CD14-positive monocyte (primary cell): ENCODE data around the gene GLG1. TPM values are rescaled to one million over a fixed set of nuclear protein-coding genes. Genes with fewer than 3 reads are reported as not detected.
"Not testable (repeated sequence)": the region's sequence is repeated elsewhere in the genome, so short reads cannot be mapped to it uniquely, and the experiment has no call there.

Experiments used
- DNase-seq, 3 donors: peaks; one replicate each; pipeline ENCODE4 v3.0.0-alpha.2; 2011 to 2022
- H2AFZ ChIP-seq: 2 replicates; pipeline ENCODE4 v1.6.0; 2012; ENCODE audit warnings: mild to moderate bottlenecking, low read depth, low read length, inconsistent platforms; ENCODE audit not compliant: insufficient read depth, poor library complexity, severe bottlenecking
- H3K27ac ChIP-seq, 2 donors: 1 replicate in 1 of 2; 2 replicates in 1 of 2; pipeline ENCODE4 v1.5.1; 2012 to 2013; ENCODE audit warnings: low read length in 2 of 2, control low read depth in 1 of 2, inconsistent platforms in 1 of 2, low read depth in 1 of 2, mild to moderate bottlenecking in 1 of 2
- H3K27me3 ChIP-seq, 2 donors: one replicate each; pipeline versions ENCODE4 v1.6.0 to v1.6.1; 2011 to 2013; ENCODE audit warnings: low read length in 2 of 2; ENCODE audit not compliant: control insufficient read depth in 2 of 2, insufficient read depth in 2 of 2
- H3K36me3 ChIP-seq, 2 donors: replicated peaks in 1 of 2; 1 replicate in 1 of 2; 2 replicates in 1 of 2; pipeline versions ENCODE4 v1.5.1 to v1.6.1; 2012 to 2013; ENCODE audit warnings: low read length in 2 of 2, control low read depth in 1 of 2, inconsistent platforms in 1 of 2, mild to moderate bottlenecking in 1 of 2; ENCODE audit not compliant: insufficient read depth in 2 of 2, control insufficient read depth in 1 of 2
- H3K4me1 ChIP-seq, 2 donors: 1 replicate in 1 of 2; 2 replicates in 1 of 2; pipeline versions ENCODE4 v1.5.1 to v1.6.1; 2012 to 2013; ENCODE audit warnings: low read length in 2 of 2, control low read depth in 1 of 2, inconsistent platforms in 1 of 2, mild to moderate bottlenecking in 1 of 2, moderate library complexity in 1 of 2; ENCODE audit not compliant: insufficient read depth in 2 of 2, control insufficient read depth in 1 of 2
- H3K4me2 ChIP-seq: replicated peaks from 2 replicates; pipeline ENCODE3; 2012; ENCODE audit warnings: low read length, moderate library complexity, mild to moderate bottlenecking; ENCODE audit not compliant: poor library complexity, severe bottlenecking; ENCODE audit errors: extremely low read depth
- H3K4me3 ChIP-seq, 3 experiments: fragments of 200-600 bp in 1 of 3; sonication (generic) in 1 of 3; replicated peaks in 1 of 3; 1 replicate in 2 of 3; 2 replicates in 1 of 3; pipeline ENCODE4 v1.5.1; 2011 to 2013; ENCODE audit warnings: low read length in 3 of 3, mild to moderate bottlenecking in 3 of 3, control low read depth in 2 of 3, low read depth in 2 of 3, inconsistent platforms in 1 of 3, moderate library complexity in 1 of 3
- H3K79me2 ChIP-seq: 2 replicates; pipeline ENCODE4 v1.6.0; 2012; ENCODE audit warnings: mild to moderate bottlenecking, control low read depth, inconsistent platforms, low read length, moderate library complexity; ENCODE audit not compliant: insufficient read depth
- H3K9ac ChIP-seq: 2 replicates; pipeline ENCODE4 v1.6.0; 2017; ENCODE audit warnings: low read length, mild to moderate bottlenecking; ENCODE audit not compliant: insufficient read depth, poor library complexity, severe bottlenecking
- H3K9me3 ChIP-seq, 2 donors: replicated peaks in 1 of 2; 1 replicate in 1 of 2; 2 replicates in 1 of 2; pipeline versions ENCODE4 v1.5.1 to v1.6.1; 2012 to 2013; ENCODE audit warnings: low read length in 2 of 2, control low read depth in 1 of 2; ENCODE audit not compliant: control insufficient read depth in 1 of 2, insufficient read depth in 1 of 2
- H4K20me1 ChIP-seq: 2 replicates; pipeline ENCODE4 v1.6.0; 2012; ENCODE audit warnings: mild to moderate bottlenecking, low read length, control low read depth, moderate library complexity; ENCODE audit not compliant: insufficient read depth
- H3K27ac Mint-ChIP-seq, 7 donors: one replicate each; pipeline ENCODE4 v1.8.0; 2020; ENCODE audit warnings: mild to moderate bottlenecking in 7 of 7, mixed read lengths in 7 of 7, moderate library complexity in 6 of 7, inconsistent platforms in 2 of 7
- H3K27me3 Mint-ChIP-seq, 3 donors: one replicate each; pipeline ENCODE4 v1.8.0; 2021 to 2022; ENCODE audit warnings: low read depth in 3 of 3, mild to moderate bottlenecking in 3 of 3, mixed read lengths in 3 of 3, moderate library complexity in 3 of 3, inconsistent platforms in 1 of 3
- H3K36me3 Mint-ChIP-seq, 2 donors: one replicate each; pipeline ENCODE4 v1.8.0; 2020; ENCODE audit warnings: mixed read lengths in 2 of 2, inconsistent platforms in 1 of 2, mild to moderate bottlenecking in 1 of 2
- H3K4me1 Mint-ChIP-seq: one replicate; pipeline ENCODE4 v1.8.0; 2020; ENCODE audit warnings: mild to moderate bottlenecking, mixed read lengths
- H3K4me3 Mint-ChIP-seq, 2 donors: one replicate each; pipeline ENCODE4 v1.8.0; 2020; ENCODE audit warnings: mild to moderate bottlenecking in 2 of 2, mixed read lengths in 2 of 2, moderate library complexity in 1 of 2
- H3K9me3 Mint-ChIP-seq, 7 donors: one replicate each; pipeline ENCODE4 v1.8.0; 2020 to 2022; ENCODE audit warnings: mixed read lengths in 7 of 7, mild to moderate bottlenecking in 6 of 7, moderate library complexity in 6 of 7, inconsistent platforms in 2 of 7
- WGBS: methylation state at CpG from one replicate; pipeline ENCODE4 v1.1.5; 2013; ENCODE audit warnings: missing lambda C conversion rate; ENCODE audit not compliant: insufficient coverage; 5-methylcytosine and 5-hydroxymethylcytosine counted together
- intact Hi-C, 2 donors: fragments of 100-400 bp; cut with micrococcal nuclease; formaldehyde crosslinking; loops; one replicate each; pipeline versions ENCODE4 v1.15.0 to v1.15.1; 2023
- polyA plus RNA-seq, 3 donors: library from polyadenylated mRNA; depleted of rRNA in 1 of 3; unstranded in 2 of 3; stranded (reverse) in 1 of 3; fragments of 300-500 nt in 2 of 3; fragments of >200 nt in 1 of 3; fragmentation: Illumina TruSeq in 2 of 3; gene quantifications; 1 replicate in 2 of 3; 2 replicates in 1 of 3; pipeline ENCODE4 v1.2.3, GENCODE V29; 2012 to 2021

The GLG1 gene
- polyA plus RNA-seq, 3 donors: 40.3 to 69.1 (median 51.1) TPM

DNA sequence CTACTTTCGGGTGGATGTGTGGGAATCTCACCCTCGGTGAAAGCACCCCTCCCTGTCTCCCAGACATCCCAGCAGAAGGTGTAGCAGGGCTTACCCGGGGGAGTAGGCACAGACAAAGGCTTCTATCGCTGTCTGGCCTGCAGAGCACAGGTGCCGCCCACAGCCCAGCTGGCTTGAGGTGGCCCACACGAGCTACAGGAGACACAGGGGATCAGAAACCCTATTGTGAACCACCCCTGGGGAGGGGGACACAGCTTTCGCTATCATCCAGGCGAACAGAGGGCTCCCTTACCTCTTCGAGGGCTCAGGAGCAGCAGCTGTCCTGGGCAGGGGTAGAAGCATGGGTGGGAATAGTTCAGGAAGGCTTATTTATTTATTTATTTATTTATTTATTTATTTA, 193.4 kb downstream of the GLG1 start:
- H3K9ac ChIP-seq, H3K36me3 ChIP-seq, H3K4me3 ChIP-seq, H3K4me1 Mint-ChIP-seq, H3K27me3 Mint-ChIP-seq, H3K9me3 Mint-ChIP-seq, H2AFZ ChIP-seq, H4K20me1 ChIP-seq, H3K4me2 ChIP-seq, H3K36me3 Mint-ChIP-seq, H3K27me3 ChIP-seq, H3K9me3 ChIP-seq, DNase-seq, H3K4me1 ChIP-seq, H3K27ac ChIP-seq, H3K79me2 ChIP-seq, H3K27ac Mint-ChIP-seq, H3K4me3 Mint-ChIP-seq, intact Hi-C loops: not testable (repeated sequence)
- no CpG with 5 or more reads among the region's 9 CpGs for WGBS

DNA sequence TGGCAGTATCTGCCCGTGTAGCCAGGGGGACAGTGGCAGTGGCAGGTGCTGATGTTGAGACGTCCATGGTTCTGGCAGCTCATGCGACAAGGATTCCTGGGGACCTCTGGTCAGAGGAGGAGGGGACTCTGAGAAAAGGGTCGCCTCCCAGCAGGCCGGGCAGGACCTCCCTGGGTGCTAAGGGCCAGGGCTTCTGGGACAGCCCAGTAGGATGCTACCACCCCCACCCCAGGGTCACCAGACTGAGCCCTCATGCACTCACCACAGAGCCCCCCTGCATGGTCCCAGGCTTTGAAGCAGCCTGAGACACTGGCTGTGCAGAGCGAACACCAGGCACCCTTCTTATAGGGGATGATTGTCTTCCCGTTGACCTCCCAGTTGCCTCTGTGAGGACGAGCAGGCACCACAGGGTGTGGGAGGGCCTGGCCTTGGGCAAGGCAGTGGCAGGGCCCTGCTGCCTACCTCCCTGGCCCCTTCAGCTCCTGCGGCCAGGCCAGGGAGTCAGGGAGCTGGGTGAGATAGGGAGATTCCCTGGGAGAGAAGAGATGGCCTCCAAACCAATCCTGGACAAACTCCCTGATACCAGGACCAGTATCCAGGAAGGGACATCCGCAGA, 194.0 kb downstream of the GLG1 start:
- H4K20me1 ChIP-seq, H3K4me3 ChIP-seq, H3K27me3 ChIP-seq, H3K27me3 Mint-ChIP-seq, H3K79me2 ChIP-seq, H3K36me3 Mint-ChIP-seq, H3K4me2 ChIP-seq, H3K9me3 Mint-ChIP-seq, H3K27ac ChIP-seq, H3K27ac Mint-ChIP-seq, H3K9me3 ChIP-seq, H3K4me1 ChIP-seq, H3K9ac ChIP-seq, H3K4me3 Mint-ChIP-seq, H2AFZ ChIP-seq, DNase-seq, H3K36me3 ChIP-seq, H3K4me1 Mint-ChIP-seq, intact Hi-C loops: not testable (repeated sequence)
- WGBS: 100% methylated on average over 1 of the region's 10 CpGs

DNA sequence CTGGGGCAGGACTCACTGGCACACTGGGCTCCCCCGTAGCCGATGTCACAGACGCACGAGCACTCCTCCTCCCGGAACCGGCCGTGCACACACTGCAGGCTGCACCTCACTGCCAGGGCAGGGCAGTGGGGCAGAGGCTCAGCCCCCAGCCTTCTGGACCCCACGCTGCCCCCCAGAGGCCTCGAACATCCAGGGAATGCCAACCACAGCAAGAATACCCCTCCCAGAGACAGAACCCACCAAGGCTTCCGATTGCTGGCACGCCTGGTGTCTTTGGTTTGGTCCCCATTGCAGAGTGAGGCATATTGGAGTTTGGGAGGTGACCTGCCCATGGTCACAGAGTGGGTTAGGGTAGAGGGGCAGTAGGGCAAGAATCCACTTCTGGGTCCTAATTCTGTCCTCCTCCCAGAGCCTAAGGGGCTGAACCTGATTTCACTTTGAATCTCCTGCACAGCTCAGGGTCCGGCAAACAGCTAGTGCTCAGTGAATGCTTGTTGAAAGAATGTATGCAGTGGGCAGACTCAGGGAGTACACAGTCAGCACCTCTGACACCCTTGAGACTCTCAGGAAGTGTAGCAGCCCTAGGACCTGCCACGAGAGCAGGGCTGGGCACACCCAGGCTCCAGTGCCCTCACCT, 194.7 kb downstream of the GLG1 start:
- H3K4me1 Mint-ChIP-seq: not testable (repeated sequence)
- WGBS: no CpG with 5 or more reads among the region's 13 CpGs

DNA sequence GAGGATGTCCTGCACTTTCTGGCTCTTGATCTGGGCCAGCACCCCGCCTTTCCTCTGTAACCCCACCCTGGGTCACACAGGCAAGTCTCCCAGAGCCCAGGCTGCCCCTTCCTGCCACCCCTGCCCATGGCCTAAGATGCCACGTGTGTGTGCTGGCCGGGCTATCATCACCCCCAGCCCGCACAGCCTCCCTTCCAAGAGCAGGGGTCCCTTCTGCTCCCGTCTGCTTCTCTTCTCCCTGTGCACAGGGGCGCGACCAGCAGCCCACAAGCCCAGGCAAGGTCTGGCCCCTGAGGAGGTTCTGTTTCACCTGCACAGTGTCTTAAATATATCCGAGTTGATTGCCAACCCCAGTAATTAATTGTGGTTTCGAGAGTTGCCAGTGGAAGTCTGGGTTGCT, 195.9 kb downstream of the GLG1 start:
- H3K9me3 Mint-ChIP-seq, intact Hi-C loops, H3K27me3 ChIP-seq, H3K27me3 Mint-ChIP-seq, H3K36me3 Mint-ChIP-seq, H3K36me3 ChIP-seq, H2AFZ ChIP-seq, H4K20me1 ChIP-seq, DNase-seq, H3K4me3 ChIP-seq, H3K4me3 Mint-ChIP-seq, H3K27ac ChIP-seq, H3K9me3 ChIP-seq, H3K79me2 ChIP-seq, H3K4me1 Mint-ChIP-seq, H3K4me1 ChIP-seq, H3K4me2 ChIP-seq, H3K27ac Mint-ChIP-seq, H3K9ac ChIP-seq: not testable (repeated sequence)
- no CpG with 5 or more reads among the region's 9 CpGs for WGBS

More for the DNA sequence above, 194.7 kb downstream of the GLG1 start:
- H3K4me3 Mint-ChIP-seq, H2AFZ ChIP-seq, H3K4me3 ChIP-seq, H3K27ac ChIP-seq, DNase-seq, H3K4me1 ChIP-seq, H3K27me3 Mint-ChIP-seq, H3K36me3 Mint-ChIP-seq, H3K27me3 ChIP-seq, H3K9ac ChIP-seq, H3K4me2 ChIP-seq, H3K27ac Mint-ChIP-seq, H3K36me3 ChIP-seq, H3K79me2 ChIP-seq, intact Hi-C loops, H3K9me3 Mint-ChIP-seq, H3K9me3 ChIP-seq, H4K20me1 ChIP-seq: not testable (repeated sequence)
